Measurements from ENCODE around the gene PADI3. TPM values are rescaled to one million over a fixed set of nuclear protein-coding genes. Genes with fewer than 3 reads are reported as not detected.

PADI3 gene
- total and polyA plus RNA-seq, 2 of the 8 experiments (the other 6 are each of a cell fraction or from before 2014, with no cell fraction given): 0.37 to 0.94 TPM

DNA sequence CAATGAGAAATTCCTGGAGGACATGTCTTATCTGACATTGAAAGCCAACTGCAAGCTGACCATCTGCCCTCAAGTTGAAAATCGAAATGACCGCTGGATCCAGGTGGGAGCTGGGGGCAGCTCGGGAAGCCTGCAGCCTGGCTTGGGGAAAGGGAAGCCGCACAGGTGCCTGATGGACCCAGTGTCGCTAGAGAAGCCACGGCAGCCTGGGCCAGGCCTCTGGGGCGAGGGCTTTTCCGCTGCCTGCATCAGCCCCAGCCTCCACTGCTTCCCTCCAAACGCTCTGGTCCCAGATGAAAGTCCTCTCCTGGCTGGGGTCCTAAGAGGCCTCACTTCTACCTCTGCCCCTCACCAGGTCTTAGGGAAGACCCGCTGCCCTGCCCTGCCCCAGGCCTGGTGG is 18.8 kb upstream of the PADI3 start:
- H3K23me2 ChIP-seq (ENCODE audit: low read depth, low read length): no peaks in the 10 kb centered on the region
- H4K8ac ChIP-seq (ENCODE audit: extremely low read depth, insufficient read depth, low read length): peak overlapping the region; percentile 31; the same call in 1 of the 2 replicates
- H3K4ac ChIP-seq (replicated peaks; ENCODE audit: insufficient read length, low read depth, low read length): no peak overlapping the region
- no peaks in the 10 kb centered on the region for H4K20me1 ChIP-seq (replicated peaks in 1 of 2; ENCODE audit: control insufficient read depth in 1 of 2, insufficient read depth in 2 of 2, low read length in 2 of 2)
- ChIA-PET CTCF (ENCODE audit: partially characterized antibody) (interaction anchor here (1.2 to 11.9 kb wide), 4 partner anchors 9 to 103 kb away, joined by 3 to 339 read pairs (median 6); partner anchors contain the start of genes PADI2 and PADI3), POLR2A (ENCODE audit: partially characterized antibody) (no interaction called here)
- 87% methylated on average over 10 of the region's 10 CpGs; no CpG with 5 or more reads in 1 of the 2 experiments for WGBS, 2 experiments (ENCODE audit: extremely low coverage in 1 of 2, insufficient coverage in 1 of 2, insufficient read length in 1 of 2, insufficient replicate concordance in 2 of 2, low coverage in 1 of 2, low lambda C conversion rate in 2 of 2, missing lambda C conversion rate in 1 of 2)
- no peak for DNase-seq (ENCODE audit: low read depth in 1 of 2, low spot score in 2 of 2)
- H3K79me1 ChIP-seq (ENCODE audit: low read depth, low read length): no peaks in the 10 kb centered on the region
- H2AK5ac ChIP-seq (ENCODE audit: low read depth, low read length): no peak overlapping the region
- no peak for FAIRE-seq
- no peak overlapping the region for H3K27ac ChIP-seq (ENCODE audit: low read depth, low read length)
- H2BK5ac ChIP-seq (ENCODE audit: low read depth, low read length): 0 out of 2 replicates have a peak overlapping the region, but pooled peaks have one; percentile 44
- no peaks in the 10 kb centered on the region; a peak in 1 of 7 replicates for H3K27me3 ChIP-seq (replicated peaks in 1 of 4; ENCODE audit: control insufficient read depth in 3 of 4, extremely low read depth in 1 of 4, insufficient read depth in 3 of 4, low read length in 3 of 4)
- no peak overlapping the region for H2BK12ac ChIP-seq (ENCODE audit: low read depth, low read length)
- H3K9me3 ChIP-seq (ENCODE audit: insufficient read depth in 2 of 2, low read depth in 1 of 2, low read length in 1 of 2): no peaks in the 10 kb centered on the region
- no peak overlapping the region for H3K4me3 ChIP-seq (ENCODE audit: extremely low read depth in 1 of 4, insufficient read depth in 2 of 4, low read depth in 3 of 4, low read length in 4 of 4)
- H4K5ac ChIP-seq (ENCODE audit: insufficient read length, low read depth, low read length): no peak overlapping the region
- H3K14ac ChIP-seq (ENCODE audit: insufficient read length): no peak overlapping the region
- no peak overlapping the region for H3K23ac ChIP-seq (ENCODE audit: insufficient read length)
- H4K91ac ChIP-seq (replicated peaks; ENCODE audit: insufficient read length, low read length): no peak overlapping the region
- H3K79me2 ChIP-seq (ENCODE audit: control insufficient read depth in 1 of 2, insufficient read depth in 2 of 2, low read length in 2 of 2): no peaks in the 10 kb centered on the region
- no peak overlapping the region for H3K56ac ChIP-seq (replicated peaks; ENCODE audit: insufficient read length, low read depth, low read length)
- no peak overlapping the region for H2BK20ac ChIP-seq (ENCODE audit: low read length)
- H2BK120ac ChIP-seq (replicated peaks; ENCODE audit: low read depth, low read length): no peak overlapping the region
- H3K36me3 ChIP-seq (ENCODE audit: control insufficient read depth in 2 of 4, insufficient read depth in 4 of 4, low read length in 3 of 4): no peaks in the 10 kb centered on the region
- no peak overlapping the region for H3K4me2 ChIP-seq (ENCODE audit: insufficient read depth in 1 of 2, low read depth in 2 of 2, low read length in 2 of 2)
- no peak overlapping the region for H2AFZ ChIP-seq (ENCODE audit: low read length)
- no peaks in the 10 kb centered on the region for H3K4me1 ChIP-seq (replicated peaks in 1 of 4; ENCODE audit: control insufficient read depth in 3 of 4, insufficient read depth in 4 of 4, low read length in 3 of 4)
- H2BK15ac ChIP-seq (ENCODE audit: low read length): no peak overlapping the region
- no peak overlapping the region for H3K18ac ChIP-seq (ENCODE audit: extremely low read depth, low read length)
- H3K9ac ChIP-seq (replicated peaks in 1 of 4; ENCODE audit: extremely low read depth in 1 of 4, low read depth in 3 of 4, low read length in 3 of 4): no peak overlapping the region
- TF ChIP-seq HDAC2 (IDR thresholded peaks at IDR 0.05; ENCODE audit: borderline replicate concordance in 1 of 2, low read depth in 2 of 2, low read length in 2 of 2): no peak
- no peak for TF ChIP-seq SAP30 (IDR thresholded peaks at IDR 0.05; ENCODE audit: insufficient read depth, insufficient replicate concordance, low read length)
- TF ChIP-seq KDM4A (IDR thresholded peaks at IDR 0.05; ENCODE audit: low read depth, low read length, severe bottlenecking): no peak

Measured in H1 (cell line).